Activated naive CD8-positive, alpha-beta T cell treated with anti-CD3 and anti-CD28 coated beads, Interleukin-2, amount 50 U/mL, for 16 hours (primary cell): ENCODE measurements around the gene HOXD13.

Experiments
- DNase-seq: peaks from one replicate; pipeline ENCODE4 v3.0.0-alpha.2; 2020; ENCODE audit warnings: low read depth, low spot score

Gene HOXD13

GRCh38 chr2:176130957-176131847 is 38.7 kb downstream of the HOXD13 start:
- no peak for DNase-seq

GRCh38 chr2:176131848-176132158 is 39.3 kb downstream of the HOXD13 start:
- DNase-seq: no peak

DNA sequence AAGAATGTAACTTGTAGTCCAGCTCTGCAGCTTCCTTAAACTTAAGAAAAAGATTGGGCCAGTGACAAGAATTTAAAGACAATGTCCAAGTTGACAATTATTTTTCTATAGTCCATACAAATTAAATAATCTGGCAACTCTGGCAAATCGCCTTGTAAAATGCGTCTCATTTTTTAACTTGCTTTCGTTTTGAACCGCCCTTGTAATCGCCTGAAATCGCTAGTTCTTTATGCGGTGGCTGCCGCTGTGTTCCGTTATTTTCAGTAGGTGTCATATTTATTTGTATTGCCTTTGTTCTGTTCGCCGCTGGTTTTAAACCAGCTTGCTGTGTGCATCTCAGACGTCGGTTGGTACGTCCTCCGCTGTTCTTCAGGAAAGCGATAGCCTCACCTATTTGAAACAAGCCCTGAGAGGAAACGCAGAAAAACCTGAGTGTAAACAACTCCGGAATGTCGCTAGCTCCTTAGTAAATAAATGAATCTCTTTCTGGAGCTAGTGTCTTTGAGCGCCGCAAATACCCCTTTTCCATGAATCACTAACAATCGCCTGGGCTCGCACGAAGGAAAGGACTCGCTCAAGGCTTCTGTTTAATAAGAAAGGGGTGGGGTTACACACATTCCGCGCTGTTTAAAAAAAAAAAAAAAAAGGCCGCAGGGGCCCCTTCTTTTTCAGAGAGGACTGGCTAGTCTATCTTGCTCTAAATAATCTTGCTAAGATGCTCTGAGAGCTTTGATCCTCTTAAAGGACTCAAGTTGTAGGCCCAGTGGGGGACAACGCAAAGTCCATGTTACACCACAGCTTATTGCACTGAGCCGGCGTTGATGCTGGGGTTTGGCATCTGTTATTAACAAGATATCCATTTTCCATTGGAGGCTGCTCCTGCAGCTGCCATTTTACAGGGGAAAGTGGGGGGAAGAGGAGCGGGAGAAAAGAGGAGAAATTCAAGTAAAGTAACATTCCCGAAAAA is 40.0 kb downstream of the HOXD13 start:
- no peak for DNase-seq

DNA sequence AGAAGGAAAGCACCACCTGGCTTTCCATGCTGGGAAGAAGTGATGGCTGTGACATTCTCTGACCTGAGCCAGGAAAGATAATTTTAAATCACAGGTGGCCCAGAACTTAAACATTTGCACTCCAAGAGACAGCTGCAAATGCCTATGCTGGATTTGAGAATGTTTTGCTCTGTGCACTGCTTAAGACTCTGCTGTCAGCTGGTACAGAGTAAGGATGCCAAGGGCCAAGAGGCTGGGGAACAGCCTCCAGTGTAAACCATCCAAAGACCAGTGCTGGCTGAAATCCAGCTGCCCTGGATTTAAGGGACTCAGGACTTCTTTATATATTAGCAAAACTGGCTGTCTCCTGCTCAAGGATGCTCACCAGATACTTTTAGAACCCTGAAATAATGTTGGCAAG is 40.9 kb downstream of the HOXD13 start:
- no peak for DNase-seq

GRCh38 chr2:176134035-176134434 is 41.5 kb downstream of the HOXD13 start:
- no peak for DNase-seq

DNA sequence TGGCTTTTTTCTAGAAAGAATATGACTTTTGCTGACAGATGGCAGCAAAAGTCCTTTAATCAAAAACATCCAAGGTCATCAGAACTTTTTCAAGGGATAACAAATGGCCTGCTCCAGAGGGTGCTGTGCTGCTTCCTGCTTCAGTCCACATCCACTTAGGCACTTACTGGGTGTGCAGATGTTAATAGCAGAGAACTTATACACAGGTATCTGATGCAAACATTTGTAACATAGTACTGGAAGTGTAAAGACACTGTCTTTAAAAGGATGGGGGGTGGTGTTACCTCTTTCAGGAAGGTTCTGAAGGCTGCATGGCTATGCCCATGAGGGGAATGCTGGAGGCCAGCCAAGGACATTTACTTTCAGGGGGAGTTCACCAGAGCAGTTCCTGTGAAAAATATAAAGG is 42.5 kb downstream of the HOXD13 start:
- DNase-seq: no peak

DNA sequence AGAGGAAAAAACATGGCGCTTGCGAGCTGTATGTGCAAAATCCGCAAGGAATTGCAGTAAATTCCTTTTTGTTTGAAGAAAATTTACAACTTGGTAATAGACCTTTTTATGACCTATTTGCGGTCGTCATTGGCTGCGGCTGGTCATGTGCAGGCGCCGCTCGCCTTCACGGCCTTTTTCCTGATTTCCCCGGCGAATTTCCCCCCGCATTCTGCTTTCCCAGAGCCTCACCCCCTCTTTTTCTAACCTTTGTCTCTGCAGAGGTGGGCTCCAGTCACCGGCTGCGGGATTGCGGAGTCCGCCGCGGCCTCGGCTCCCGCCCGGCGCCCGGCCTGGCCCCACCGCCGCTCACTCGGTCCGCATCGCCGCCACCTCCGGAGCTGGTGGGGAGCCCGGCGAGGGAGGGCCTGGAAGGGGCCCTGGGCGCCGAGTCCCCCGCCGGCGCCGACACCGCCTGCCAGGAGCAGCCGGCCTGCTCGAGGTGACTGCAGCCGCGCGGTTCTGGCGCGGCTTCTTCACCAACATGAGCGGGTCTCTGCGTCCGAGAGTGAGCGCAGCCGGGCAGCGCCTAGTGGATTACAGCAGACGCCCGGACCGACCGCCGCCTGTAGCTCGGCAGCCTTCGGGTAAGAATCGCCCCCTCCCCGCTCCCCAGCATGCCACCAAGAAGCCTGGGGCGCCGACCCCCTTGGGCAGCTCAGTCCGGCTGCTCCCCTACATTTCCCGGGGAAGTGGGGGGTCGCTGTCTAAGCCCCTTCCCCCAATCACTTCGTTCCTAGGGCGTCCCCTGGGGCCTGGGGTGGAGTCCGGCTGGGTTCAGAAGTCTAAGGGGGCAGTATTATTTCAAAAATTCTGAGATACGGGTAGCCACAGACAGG is 44.1 kb downstream of the HOXD13 start:
- DNase-seq: no peak

DNA sequence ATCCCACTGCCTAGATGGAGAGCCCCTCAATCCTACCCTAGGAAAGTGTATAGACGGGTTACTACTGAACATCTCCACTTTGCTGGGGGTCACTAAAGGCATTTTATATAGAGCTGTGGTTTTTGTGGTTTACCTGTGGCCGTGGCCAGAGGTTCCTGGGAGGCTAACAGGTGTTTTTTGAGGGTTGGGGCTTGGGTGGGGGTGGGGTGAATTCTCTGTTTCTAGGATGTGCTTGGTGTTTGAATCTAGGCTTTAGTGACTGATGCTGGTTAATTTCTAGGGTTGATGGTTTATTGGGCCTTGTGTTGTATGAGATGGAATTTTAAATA is 44.7 kb downstream of the HOXD13 start:
- no peak for DNase-seq

DNA sequence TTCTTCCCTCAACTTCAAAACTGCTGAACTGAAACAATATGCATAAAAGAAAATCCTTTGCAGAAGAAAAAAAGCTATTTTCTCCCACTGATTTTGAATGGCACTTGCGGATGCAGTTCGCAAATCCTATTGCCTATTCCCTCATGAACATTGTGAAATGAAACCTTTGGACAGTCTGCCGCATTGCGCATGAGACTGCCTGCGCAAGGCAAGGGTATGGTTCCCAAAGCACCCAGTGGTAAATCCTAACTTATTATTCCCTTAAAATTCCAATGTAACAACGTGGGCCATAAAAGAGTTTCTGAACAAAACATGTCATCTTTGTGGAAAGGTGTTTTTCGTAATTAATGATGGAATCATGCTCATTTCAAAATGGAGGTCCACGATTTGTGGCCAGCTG is 45.4 kb downstream of the HOXD13 start:
- DNase-seq: no peak

DNA sequence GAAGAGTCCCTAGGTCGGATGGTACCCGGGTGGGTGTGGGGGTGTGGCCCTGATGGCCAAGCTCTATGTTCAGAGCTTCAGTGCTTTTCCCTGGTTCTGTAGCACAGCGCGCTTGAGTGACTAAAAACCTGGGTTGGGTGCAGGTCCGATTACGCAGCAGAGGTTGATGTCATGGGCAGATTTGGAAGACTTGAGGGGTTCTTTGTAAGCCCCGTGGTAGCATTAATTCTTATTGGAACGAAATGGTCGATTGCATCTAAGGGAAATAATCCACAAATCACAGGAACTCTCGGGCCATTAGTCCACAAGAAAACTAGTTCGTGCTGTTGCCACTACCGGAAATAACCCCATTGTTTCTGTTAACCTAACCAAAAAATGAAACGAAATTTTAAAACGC is 46.0 kb downstream of the HOXD13 start:
- no peak for DNase-seq

- DNase-seq: no peak
Measured at GRCh38 chr2:176138923-176139660, 46.6 kb downstream of the HOXD13 start.

DNA sequence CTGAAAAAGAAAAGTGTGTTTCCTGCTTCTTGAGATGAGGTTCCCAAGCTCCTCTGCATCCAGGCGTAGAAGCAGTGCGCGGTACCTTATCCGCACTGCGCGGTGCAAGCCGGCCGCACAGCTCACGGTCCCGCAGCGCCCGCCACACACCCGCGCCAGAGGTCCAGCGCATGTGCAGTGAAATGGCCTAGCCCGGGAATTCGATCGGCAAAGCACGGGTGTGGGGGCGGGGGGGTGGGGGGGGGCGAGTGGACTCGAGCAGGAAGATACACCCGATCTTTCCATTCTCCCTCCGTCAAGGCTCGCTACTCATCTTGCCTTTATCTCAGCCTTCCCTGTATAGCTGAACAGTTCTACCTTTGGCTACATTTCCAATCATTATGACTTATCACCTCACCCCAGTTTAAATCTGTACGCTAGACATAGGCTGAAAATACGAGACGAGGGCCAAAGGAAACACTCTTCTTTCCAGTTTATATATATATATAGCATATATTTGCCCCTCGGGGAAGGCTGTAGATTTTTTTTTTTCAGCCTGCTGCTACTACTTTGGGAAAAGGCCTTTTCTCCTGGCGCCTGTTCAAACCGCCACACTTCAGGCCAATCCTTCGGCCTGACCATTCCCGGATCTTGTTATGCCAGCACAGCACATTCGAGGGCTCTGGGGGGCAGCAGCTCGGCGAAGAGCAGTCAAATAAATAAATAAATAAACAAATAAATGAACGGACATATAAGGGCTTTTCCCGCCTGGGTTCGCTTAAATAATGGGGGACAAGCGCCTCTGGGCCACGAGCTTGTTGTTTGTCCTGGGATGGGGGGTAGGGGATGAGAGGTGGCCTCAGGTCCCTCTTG is 47.4 kb downstream of the HOXD13 start:
- no peak for DNase-seq

DNA sequence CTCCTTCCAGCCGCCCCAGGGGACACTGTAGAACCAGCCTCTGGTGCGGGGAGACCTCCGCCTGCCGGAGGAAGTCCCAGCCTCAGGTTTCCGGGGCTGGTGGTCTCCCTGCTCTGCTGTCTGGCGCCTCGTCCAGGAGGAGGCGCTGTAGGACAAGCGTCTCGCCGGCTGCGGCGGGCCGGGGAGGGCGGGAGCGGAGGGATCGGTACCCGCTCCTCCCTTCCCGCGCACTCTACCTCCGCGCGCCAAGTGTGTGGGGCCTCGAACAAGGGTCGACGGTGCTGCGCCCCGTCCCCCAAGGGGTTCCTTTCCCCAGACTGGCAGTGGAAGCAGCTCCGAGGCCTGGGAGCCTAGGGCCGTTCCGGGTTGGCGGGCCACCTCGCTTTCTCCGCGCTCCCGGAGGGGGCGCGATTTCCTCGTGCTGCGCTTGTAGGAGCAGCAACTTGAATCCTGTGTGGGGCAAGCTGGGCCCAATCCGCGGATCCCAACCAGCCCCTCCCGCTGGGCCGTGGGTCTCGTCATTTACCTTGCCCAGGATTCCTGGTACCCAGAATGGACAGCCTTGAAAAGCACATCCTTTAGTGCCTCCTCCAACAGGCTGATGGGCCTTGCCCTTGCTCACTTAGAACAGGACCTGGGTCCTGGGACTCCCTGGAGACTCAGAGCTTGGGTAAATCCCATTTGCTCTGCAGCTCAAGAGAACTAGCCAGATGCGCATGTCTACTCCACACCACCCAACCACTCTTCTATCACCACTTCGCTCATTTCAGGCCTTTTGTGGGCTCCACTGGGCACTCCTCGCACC is 48.2 kb downstream of the HOXD13 start:
- DNase-seq: peak; percentile 46

DNA sequence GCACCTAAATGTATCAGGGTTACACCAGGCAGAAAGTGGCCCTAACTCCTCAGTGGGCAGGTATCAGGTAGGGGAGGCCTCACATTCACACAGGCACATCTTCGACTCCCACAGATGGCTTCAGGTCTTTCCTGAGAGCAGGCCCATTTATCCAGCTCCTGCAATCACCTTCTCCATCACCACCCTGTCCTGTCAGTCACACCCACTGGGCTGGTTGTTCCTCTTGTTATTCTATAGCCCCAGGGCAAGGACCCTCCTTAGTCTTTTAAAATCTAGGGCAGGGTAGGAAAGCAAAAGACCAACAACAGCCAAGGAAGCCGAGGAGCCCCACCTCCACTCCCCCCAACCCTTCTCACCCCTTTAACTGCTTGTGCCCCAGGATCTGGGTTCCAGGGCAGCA is 49.8 kb downstream of the HOXD13 start:
- DNase-seq: no peak
